SH-SY5Y (cell line): Measurements from ENCODE around the gene SLC22A2.

Source experiments
- GATA2 ChIP-seq: IDR thresholded peaks from 2 replicates; pipeline ENCODE4 v1.6.1; 2011; ENCODE audit warnings: mild to moderate bottlenecking, low read depth, low read length
- GATA3 ChIP-seq: IDR thresholded peaks from 2 replicates; pipeline ENCODE4 v1.6.1; 2011; ENCODE audit warnings: low read depth, mild to moderate bottlenecking, low read length, moderate library complexity

DNA sequence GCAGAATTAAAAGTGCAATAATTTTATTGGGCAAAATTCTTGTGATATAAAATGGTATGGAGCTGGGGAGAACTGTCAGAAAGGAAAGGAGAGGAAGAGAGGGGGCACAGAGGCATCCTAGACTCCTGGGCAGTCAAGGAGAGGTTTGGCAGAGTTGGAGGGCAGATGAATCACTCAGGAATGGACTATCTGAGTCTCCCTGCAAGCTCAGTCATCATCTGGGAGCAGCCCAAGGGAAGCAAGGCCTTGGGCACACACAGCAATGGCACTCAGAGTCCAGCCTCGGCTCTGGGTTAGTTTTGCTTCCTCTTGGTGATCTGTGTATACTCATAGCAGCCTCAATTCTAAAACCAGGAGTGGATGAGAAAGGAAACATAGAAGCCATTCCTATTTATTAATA is 69.8 kb downstream of the SLC22A2 start:
- no peak for TF ChIP-seq GATA3
- no peak for TF ChIP-seq GATA2
